GM23248 (cell line): ENCODE results near the gene EME1.

Experiments used
- EZH2 ChIP-seq: fragments of 200-600 bp; sonication (generic); IDR thresholded peaks from 2 replicates; pipeline ENCODE4 v1.6.1; 2018; ENCODE audit warnings: antibody characterized with exemption, mild to moderate bottlenecking; ENCODE audit not compliant: insufficient read depth, poor library complexity, severe bottlenecking
- EZH2phosphoT487 ChIP-seq: fragments of 200-600 bp; sonication (generic); IDR thresholded peaks from 2 replicates; pipeline ENCODE4 v1.6.1; 2018; ENCODE audit warnings: antibody characterized with exemption, moderate library complexity, mild to moderate bottlenecking, low read depth; ENCODE audit not compliant: insufficient read depth

DNA sequence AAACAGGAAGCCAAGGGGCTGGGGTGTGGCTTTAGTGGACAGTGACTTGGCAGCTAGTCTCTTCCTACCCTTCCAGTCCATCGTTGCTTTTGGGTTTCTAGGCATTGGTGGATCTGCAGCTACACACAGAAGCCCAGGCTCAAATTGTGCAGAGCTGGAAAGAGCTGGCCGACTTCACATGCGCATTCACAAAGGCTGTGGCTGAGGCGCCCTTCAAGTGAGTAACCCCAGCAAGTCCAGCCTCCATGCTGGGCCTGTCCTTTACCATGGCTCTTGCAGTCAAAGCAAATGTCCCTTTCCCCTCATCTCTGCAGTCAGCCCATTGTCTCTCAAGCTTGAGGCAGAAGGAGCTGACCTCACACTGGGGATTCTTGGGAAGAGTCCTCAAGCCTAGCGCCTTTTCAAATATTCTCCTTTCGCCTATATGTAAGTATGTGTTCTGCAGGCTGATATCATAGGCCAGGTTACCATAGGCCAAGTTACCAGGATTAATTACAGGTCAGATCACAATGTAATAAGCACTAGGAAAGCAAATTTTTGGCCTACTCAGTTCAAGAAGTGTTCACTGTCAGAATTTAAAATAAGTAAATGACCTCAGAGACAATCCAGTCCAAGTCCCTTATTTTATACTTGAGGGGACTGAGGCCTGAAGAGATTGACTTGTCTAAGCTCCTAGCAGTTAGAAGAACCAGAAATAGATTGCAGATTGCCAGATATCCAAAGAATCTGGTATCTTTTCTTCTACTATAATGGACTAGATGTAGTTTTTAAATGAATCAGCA lies 6.5 kb downstream of the EME1 start:
- no peak for TF ChIP-seq EZH2
- no peak for TF ChIP-seq EZH2phosphoT487
